Activated naive CD4-positive, alpha-beta T cell treated with Interleukin-2 at 50 U/mL for 16 hours (primary cell): ENCODE measurements around the gene OR52N4.
"Not testable (repeated sequence)": the region's sequence is repeated elsewhere in the genome, so short reads cannot be mapped to it uniquely, and the experiment has no call there.

Experiments used
- DNase-seq: peaks from one replicate; pipeline ENCODE4 v3.0.0-alpha.2; 2020

OR52N4 gene

GRCh38 chr11:5753943-5754342 lies at the start of gene OR52N4:
TSS of gene OR52N4 (plus strand) at chr11:5754243. CDS start at chr11:5754741, 498 bp downstream.
- no peak for DNase-seq

- DNase-seq, result no peak
Observed at GRCh38 chr11:5705688-5706087, 48.4 kb upstream of the OR52N4 start.

DNA sequence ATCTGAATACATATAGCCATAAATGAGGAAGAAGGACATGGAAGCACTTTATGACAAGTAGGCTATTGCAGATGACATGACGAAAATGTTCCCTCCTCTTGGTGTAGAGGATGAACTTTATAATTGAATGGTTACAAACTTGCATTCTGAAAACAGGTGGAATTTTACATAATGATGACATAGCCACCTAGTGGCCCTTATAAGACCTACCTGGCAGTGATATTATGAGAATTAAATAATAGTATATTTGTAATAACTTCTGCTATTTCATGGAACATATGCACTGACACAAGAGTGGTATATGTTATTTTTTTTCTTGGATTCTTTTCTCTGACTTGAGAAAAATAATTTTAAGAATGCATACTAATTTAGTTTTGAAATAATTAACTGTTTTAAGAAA lies 41.5 kb upstream of the OR52N4 start:
- DNase-seq, result no peak

GRCh38 chr11:5713695-5714094 lies 40.3 kb upstream of the OR52N4 start:
- DNase-seq, result no peak

DNA sequence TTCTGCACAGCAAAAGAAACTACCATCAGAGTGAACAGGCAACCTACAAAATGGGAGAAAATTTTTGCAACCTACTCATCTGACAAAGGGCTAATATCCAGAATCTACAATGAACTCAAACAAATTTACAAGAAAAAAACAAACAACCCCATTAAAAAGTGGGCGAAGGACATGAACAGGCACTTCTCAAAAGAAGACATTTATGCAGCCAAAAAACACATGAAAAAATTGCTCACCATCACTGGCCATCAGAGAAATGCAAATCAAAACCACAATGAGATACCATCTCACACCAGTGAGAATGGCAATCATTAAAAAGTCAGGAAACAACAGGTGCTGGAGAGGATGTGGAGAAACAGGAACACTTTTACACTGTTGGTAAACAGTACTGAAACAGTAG lies 37.5 kb upstream of the OR52N4 start:
- DNase-seq, result not testable (repeated sequence)

- no peak for DNase-seq
Observed at GRCh38 chr11:5719703-5720495, 34.1 kb upstream of the OR52N4 start.

- DNase-seq, result no peak
Observed at GRCh38 chr11:5722622-5723021, 31.4 kb upstream of the OR52N4 start.

DNA sequence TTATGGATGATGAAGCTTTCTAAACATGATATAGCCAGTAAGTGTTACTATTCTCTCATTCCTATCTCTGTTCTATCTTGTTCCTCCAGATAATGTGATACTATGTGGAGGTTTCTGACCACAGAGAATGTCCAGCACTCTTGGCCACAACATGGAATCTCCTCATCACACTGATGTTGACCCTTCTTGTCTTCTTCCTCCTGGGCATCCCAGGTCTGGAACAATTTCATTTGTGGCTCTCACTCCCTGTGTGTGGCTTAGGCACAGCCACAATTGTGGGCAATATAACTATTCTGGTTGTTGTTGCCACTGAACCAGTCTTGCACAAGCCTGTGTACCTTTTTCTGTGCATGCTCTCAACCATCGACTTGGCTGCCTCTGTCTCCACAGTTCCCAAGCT lies 27.7 kb upstream of the OR52N4 start:
- DNase-seq, result no peak

DNA sequence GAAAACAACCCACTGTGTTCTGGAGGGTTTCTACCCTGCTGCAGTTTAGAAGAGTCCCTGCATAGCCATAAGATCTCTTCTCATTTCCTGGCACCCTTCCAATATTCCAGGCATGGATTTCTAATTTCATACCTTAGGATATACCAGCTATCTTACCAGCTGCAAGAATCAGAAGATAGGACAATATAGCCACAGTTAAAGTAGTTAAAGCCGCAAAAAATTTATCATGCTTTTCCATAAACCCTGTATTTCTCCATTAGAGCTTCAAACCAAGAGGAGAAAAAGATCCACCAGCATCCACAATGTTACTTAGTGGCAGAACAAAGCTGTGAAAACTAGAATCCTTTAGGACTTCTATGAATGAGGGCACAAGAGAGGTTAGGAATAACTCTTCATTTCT lies 26.4 kb upstream of the OR52N4 start:
- DNase-seq, result no peak

DNA sequence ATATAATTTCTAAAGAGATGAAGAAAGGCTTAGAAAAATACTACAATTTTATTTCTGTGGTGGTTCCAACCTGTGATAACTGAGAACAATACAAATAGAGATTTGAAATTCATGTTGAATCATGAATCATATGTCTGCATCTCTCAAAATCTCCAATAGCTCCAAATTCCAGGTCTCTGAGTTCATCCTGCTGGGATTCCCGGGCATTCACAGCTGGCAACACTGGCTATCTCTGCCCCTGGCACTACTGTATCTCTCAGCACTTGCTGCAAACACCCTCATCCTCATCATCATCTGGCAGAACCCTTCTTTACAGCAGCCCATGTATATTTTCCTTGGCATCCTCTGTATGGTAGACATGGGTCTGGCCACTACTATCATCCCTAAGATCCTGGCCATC lies 17.6 kb upstream of the OR52N4 start, which contains the start of gene OR56B1:
TSS of gene OR56B1 (plus strand) at position 53 of the 400 bp plus-strand sequence. CDS start at position 122, 69 bp downstream.
- DNase-seq, result no peak

DNA sequence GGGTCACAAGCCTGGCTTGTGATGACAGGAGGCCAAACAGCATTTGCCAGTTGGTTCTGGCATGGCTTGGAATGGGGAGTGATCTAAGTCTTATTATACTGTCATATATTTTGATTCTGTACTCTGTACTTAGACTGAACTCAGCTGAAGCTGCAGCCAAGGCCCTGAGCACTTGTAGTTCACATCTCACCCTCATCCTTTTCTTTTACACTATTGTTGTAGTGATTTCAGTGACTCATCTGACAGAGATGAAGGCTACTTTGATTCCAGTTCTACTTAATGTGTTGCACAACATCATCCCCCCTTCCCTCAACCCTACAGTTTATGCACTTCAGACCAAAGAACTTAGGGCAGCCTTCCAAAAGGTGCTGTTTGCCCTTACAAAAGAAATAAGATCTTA lies 17.0 kb upstream of the OR52N4 start:
- DNase-seq, result no peak

DNA sequence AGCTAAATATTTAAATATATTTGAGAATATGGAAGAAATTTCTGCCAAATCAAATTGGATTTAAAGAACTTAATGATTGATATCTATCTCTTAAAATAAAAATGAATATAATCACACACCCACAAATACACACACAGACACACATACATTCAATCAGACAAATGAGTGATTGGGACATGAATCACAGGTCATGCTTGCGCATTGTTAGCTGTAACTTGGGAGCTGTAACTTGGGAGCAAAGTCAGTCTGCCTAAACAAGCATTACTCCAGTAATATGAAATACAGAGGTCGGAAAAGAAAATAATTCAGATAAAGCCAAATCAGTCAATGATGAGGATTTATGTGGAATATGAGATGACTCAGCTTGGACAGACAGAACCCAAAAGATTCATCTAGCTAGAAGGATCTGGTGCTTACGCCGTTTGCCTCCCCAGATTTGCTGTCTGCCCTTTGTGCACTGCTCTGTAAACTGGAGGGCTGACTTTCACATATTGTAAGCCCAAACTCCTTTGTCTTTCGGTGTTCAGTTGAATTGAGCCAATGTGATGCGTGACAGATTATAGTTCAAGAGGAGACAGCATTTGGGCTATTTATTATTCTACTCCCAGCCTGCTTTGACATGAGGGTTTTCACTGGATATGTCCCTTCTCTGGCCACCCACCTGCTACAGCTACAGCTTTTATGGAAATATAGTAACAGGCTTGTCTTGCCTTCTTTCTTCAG lies 16.2 kb upstream of the OR52N4 start:
- no peak for DNase-seq

- no peak for DNase-seq
Observed at GRCh38 chr11:5738431-5738830, 15.6 kb upstream of the OR52N4 start.

GRCh38 chr11:5746614-5747013 lies 7.4 kb upstream of the OR52N4 start:
- DNase-seq, result no peak

GRCh38 chr11:5749836-5750235 lies 4.2 kb upstream of the OR52N4 start:
- DNase-seq, result no peak

DNA sequence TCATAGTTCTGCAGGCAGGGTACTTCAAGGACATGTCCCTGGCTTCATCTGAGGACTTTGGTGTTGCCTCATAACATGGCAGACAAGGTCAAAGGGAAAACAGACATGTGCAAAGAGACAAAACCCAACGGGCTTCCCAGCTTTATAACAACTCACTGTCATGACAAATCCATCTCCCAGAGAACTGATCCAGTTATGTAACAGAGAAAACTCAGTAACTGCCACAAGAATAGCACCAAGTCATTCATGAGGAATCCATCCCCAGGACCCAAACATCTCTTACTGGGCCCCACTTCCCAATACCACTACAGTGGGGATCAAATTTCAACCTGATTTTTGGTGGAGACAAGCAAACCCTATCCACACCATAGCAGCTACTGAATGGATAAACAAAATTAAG lies 13.0 kb downstream of the OR52N4 start:
- no peak for DNase-seq

DNA sequence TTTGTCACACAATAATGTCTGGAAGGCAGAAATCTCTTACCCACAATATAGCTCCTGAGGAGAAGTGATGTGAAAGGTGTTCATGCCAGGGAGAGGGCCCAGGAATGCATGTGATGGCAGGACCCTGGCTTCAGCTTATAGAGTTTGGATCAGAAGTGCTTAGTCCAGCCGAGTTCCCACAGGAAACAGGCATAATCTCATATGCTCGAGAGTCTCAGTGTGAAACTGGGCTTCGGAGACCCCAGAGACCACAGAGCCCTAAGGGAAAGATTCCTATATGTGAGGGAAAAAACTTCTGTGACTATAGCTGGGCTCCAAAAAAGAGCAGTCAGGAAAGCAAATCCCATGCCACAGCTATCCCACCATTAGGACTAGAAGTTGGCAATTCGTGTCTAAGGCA lies 29.2 kb downstream of the OR52N4 start, which contains the start of gene OR52N5:
TSS of gene OR52N5 (minus strand) at position 101 of the 400 bp plus-strand sequence. CDS start 4,721 bp downstream, outside the sequence.
- no peak for DNase-seq

DNA sequence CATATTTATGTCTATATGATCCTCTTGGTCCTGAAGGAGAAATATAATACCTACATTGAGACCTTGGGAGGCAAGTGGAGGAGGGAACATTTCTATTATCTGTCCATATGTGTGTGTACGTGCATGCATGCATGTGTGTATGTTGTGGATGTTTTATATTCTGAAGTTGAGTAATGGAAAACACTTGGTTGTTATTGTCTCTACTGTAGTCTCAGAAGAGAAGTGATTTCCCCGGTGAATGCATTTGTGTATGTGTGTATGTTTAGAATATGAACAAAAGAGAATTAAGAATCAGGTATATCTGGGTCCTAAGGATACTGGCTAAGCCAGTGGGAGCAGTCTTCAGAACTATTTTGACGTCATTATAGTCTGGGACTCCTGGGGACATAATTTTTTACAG lies 37.1 kb downstream of the OR52N4 start, which contains the start of gene OR52N1:
TSS of gene OR52N1 (minus strand) at position 101 of the 400 bp plus-strand sequence. CDS start 2,449 bp downstream, outside the sequence.
- no peak for DNase-seq

DNA sequence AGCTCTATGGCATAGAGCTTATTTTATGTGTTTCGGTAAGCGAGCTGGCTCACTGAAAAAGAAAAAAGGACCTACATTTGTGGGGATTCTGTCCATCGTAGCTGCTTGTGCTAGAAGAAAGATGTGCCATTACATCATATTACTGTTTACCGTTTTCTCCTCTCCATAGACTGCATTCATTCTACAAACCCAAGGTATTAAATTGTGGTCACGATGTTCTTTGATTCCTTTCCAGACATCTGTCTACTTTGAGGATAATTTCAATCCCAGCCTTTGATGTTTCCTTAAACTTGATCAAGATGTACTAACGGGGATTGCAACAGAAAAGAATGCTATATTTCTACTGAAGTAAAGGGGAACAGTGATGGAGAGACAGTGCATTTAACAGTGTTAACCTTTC lies 42.5 kb downstream of the OR52N4 start:
- DNase-seq, result no peak

DNA sequence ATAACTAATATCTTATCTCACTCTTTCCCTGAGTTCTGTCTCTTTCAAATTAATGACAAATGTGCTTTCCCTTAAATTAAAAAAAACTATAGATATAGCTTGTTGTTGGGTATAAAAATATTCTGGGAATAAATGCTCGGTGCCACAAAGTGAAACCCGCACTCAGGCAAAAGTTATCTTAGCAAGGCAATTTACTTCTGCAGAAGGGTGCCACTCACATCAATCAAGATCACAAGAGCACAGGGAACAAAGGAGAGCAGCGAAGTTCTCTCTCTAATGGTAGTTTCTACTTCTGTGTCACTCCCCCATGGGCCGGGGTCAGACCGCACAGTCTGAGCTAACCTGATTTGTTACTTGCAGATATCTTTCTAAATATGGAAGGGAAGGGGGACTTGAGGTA lies 49.9 kb downstream of the OR52N4 start:
- DNase-seq, result no peak
